Inferior parietal cortex (tissue), 1 donor: ENCODE results near the gene TEKT2.
A peak's percentile ranks its signal among the peaks of the same experiment; 100 is the strongest.

Experiments
- DNase-seq: peaks from one replicate; pipeline ENCODE4 v3.0.0-alpha.2; 2016; ENCODE audit errors: extremely low spot score

TEKT2 gene

GRCh38 chr1:36128126-36128904 lies 44.4 kb downstream of the TEKT2 start:
- DNase-seq, result no peak

- DNase-seq, result no peak
These were observed 45.0 kb downstream of the TEKT2 start for GRCh38 chr1:36128905-36129206.

- DNase-seq, result no peak
These were observed 48.1 kb downstream of the TEKT2 start for GRCh38 chr1:36132029-36132428.

GRCh38 chr1:36133484-36133883 lies 49.6 kb downstream of the TEKT2 start:
- DNase-seq, result no peak

- DNase-seq, result no peak
These were observed 50.1 kb downstream of the TEKT2 start for GRCh38 chr1:36134031-36134430.

- DNase-seq, result peak; percentile 65
These were observed 50.8 kb downstream of the TEKT2 start for GRCh38 chr1:36134505-36135329.

GRCh38 chr1:36135330-36135667 lies 51.4 kb downstream of the TEKT2 start:
- no peak for DNase-seq

GRCh38 chr1:36135796-36136195 lies 51.9 kb downstream of the TEKT2 start:
- no peak for DNase-seq

- DNase-seq, result no peak
These were observed 52.6 kb downstream of the TEKT2 start for GRCh38 chr1:36136535-36136934.

- no peak for DNase-seq
These were observed 53.3 kb downstream of the TEKT2 start for GRCh38 chr1:36137226-36137625.

- DNase-seq, result no peak
These were observed 53.9 kb downstream of the TEKT2 start for GRCh38 chr1:36137776-36138175.
